HG03175 (cell line): Measurements from ENCODE around the gene RSBN1.
"Not testable (repeated sequence)": the region's sequence is repeated elsewhere in the genome, so short reads cannot be mapped to it uniquely, and the experiment has no call there.

ENCODE experiments used
- ATAC-seq: cut with Tn5 transposase; IDR thresholded peaks from one replicate; pipeline ENCODE4 v1.9.1; 2021; ENCODE audit warnings: mild to moderate bottlenecking, moderate library complexity; ENCODE audit not compliant: unreplicated experiment

RSBN1 gene

DNA sequence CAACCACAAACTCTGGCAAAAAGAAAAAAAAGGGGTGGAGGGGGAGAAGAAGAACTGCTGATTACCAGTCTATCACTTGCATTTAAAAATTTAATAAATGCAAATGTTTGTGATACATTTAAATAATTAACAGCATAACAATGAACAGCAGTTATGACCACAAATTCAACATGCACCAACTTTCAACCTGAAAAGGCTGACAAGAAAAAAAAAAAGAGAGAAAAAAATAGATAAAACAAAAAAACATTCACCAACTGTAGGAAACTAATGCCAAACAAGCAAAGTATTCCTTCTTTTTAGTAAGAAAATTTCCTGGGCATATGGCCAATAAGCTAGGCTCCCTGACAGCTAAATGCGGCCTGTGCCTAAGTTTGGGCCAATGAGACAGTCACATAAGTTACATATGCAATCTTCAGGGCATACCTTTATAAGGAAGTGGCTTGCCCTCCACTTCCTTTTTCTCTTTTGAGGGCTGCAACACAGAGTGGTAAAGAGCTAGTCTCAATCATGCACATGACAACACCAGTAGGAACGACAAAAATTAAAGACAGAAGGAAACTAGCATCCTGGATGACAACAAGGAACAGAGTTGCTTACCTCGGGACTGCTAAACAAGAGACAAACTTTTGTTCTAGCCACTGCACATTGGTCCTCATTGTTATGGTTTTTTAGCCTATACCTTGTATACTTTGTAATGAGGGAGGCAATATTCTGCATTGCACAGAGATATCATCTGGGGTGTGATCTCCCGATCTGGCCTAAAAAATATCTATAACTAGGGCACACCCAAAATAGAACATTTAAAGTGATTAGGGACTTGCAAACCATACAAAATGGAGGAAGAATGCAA, 28.8 kb downstream of the RSBN1 start:
- ATAC-seq, result peak; percentile 86

DNA sequence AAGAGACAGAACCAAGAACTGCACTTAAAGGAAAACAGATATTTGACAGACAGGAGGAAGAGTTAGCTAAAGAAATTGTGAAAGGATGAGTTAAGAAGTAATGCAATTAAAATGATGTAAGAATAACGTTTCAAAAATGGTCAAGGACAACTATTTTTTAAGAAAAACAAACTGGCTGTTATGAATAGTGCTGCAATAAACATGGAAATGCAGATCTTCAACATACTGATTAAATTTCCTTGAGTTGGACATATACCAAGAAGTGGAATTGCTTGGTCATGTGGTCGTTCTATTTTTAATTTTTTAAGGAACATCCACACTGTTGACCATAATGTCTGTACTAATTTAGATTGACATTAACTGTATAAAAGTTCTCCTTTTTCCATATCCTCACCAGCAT, 29.9 kb downstream of the RSBN1 start:
- ATAC-seq, result no peak

- no peak for ATAC-seq
These were observed 31.7 kb downstream of the RSBN1 start for GRCh38 chr1:113780374-113781146.

DNA sequence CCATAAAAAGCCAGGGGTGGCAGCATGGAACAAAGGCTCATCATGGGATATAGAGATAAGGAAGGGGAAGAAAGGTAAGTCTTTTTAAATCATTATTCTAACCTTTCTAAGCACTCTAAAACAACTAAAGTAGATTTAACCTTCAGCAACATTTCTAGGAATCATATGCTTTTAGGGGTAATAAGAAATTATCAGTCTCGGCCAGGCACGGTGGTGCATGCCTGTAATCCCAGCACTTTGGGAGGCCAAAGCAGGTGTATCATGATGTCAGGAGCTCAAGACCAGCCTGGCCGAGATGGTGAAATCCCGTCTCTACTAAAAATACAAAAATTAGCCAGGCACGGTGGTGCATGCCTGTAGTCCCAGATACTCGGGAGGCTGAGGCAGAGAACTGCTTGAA, 32.7 kb downstream of the RSBN1 start:
- ATAC-seq, result no peak

- ATAC-seq, result no peak
These were observed 34.7 kb downstream of the RSBN1 start for GRCh38 chr1:113777561-113777960.

DNA sequence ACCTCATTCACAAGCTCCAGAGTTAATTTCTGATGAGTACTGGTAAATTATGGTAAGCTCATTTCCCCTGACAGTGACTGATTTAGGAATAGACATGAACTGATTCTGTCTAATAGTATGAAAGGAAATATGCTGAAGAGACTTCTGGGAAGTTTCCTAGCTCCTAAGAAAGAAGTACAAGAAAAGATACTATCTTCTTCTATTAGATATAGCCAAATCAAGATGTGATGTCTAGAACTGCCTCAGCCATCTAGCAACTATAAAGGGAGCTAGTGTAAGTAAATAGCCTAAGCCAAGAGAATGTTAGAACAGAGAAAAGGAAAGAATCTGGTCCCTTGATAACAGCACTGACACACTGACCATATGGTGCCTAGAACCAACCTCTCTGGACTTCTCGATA, 42.2 kb downstream of the RSBN1 start:
- ATAC-seq, result no peak

GRCh38 chr1:113769601-113769970, 42.7 kb downstream of the RSBN1 start:
- no peak for ATAC-seq

- no peak for ATAC-seq
These were observed 43.2 kb downstream of the RSBN1 start for GRCh38 chr1:113768916-113769600.

DNA sequence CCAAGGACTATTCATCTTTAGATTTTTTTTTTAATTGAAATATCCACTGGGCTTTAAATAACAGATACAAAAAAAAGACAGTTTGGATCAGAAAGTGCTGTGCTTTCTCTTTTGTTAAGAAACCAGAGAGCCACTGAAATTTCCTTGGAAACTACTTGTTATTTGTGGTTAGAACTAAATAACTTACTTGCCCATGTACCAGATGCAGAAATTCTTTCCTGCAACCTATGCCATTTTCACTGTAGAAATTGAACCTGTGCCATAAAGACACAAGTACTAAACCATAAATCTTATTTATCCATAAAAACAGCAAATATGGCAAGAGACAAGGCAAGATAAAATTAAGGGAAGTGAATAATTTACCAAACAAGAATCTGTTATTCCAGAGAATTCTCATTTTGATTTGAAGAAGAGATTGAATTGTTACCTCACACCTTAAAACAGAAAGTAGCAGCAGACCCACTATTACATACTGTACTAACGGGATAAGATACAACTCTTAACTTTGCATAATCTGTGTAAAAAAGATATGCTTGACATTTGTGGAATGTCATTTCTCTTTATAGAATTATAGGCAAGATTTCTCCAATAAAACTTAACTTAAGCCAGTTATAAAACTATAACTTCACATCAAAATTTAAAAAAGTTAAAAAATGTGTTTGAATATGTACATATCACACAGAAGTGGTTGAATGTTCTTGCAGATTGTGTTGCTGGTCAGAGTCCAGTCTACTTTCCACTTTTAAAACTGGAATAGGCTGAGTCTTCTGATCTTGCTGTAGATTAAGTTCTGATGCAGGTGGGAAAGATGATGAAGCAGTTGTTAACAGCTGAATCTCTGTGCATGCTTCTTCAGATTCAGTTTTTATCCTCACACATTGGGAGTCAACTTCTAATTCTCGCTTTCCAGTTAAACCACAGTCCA, 46.7 kb downstream of the RSBN1 start:
- no peak for ATAC-seq

GRCh38 chr1:113763661-113764060, 48.6 kb downstream of the RSBN1 start:
- no peak for ATAC-seq

- ATAC-seq, result no peak
These were observed 50.3 kb downstream of the RSBN1 start for GRCh38 chr1:113761937-113762336.

- no peak for ATAC-seq
These were observed 51.9 kb downstream of the RSBN1 start for GRCh38 chr1:113760102-113761080.

GRCh38 chr1:113759333-113760101, 52.8 kb downstream of the RSBN1 start, which contains the start of gene PHTF1:
Gene PHTF1 (minus strand): TSS chr1:113759486. CDS start chr1:113758703, 783 bp downstream.
- peak; percentile 84 for ATAC-seq

DNA sequence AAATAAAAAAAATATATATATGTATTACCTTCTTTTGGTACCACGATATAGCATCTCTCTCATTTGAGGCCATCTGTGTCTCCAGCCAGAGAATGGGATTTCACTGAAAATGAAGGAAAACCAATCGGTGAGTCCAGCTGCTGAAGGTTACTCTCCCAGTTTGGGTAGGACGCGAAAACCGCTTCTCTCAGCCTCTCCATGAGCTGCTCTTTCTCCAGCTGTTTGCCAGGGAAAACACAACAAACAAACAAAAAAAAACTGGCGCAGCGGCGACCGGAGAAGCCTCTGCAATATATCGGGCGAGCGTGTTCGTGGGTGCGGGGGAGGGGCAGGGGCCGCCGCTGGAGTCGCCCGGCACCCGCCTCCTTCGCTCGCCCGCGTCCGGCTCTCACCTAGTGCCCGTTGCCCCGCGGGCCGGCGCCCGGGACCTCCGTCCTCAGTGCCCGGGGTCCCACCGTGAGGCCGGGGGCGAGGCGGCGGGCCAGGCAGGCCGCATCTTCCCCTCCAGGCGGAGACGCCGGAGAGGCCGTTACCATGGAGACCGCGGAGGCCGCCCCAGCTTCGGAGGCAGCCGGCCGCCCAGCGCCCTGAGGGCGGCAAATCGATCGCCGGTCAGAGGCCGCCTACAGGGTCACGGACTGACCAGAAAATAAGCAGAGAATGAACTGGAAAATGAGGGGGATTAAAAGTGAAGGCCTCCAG, 53.5 kb downstream of the RSBN1 start:
- ATAC-seq, result peak; percentile 62

DNA sequence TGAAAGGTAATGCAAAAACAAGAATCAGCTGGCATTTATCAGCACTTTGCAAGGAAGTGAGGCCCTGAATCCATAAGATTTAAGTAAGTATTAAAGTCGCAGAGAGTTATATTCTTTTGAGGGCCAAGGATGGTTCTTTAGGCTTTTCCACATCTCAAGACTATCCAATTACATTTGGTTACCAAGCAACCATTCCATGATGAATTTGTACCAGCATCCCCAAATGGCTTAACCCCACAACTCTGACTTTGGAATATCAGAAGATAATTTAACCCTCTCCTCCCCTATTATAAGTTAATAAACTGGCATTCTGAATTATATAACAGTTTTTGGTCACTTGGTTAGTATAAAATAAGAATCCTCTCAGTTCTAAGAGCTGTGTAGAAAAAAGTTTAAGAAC, 55.8 kb downstream of the RSBN1 start:
- no peak for ATAC-seq

- ATAC-seq, result not testable (repeated sequence)
These were observed 58.9 kb downstream of the RSBN1 start for GRCh38 chr1:113753333-113753732.

- ATAC-seq, result no peak
These were observed 60.8 kb downstream of the RSBN1 start for GRCh38 chr1:113751516-113751915.

- ATAC-seq, result no peak
These were observed 61.2 kb downstream of the RSBN1 start for GRCh38 chr1:113751114-113751513.
